ENCODE measurements around the gene CCDC171. TPM values are rescaled to one million over a fixed set of nuclear protein-coding genes. Genes with fewer than 3 reads are reported as not detected.

Gene CCDC171
- total RNA-seq, 1 experiment from 2014 or later: 2.4 TPM

- no peaks in the 10 kb centered on the region for H3K27me3 ChIP-seq (ENCODE audit: insufficient read depth, low read length)
- H4K20me1 ChIP-seq (ENCODE audit: control insufficient read depth, insufficient read depth, insufficient read length): no peaks in the 10 kb centered on the region
- no peak overlapping the region for H2BK20ac ChIP-seq (ENCODE audit: low read depth, low read length, poor library complexity, severe bottlenecking)
- no peak overlapping the region for H4K91ac ChIP-seq (ENCODE audit: insufficient read length, low read depth, low read length)
- Mint-ChIP-seq H3K27ac (peak overlapping the region; percentile 56 to 97 (median 95)), H3K4me1 (peaks cover 34 to 44% of the 10 kb centered on the region in 2 experiments), H3K27me3 (ENCODE audit: low read depth) (no peaks in the 10 kb centered on the region), H3K36me3 (ENCODE audit: insufficient read depth in 1 of 3, low read depth in 3 of 3) (peaks cover 15 to 17% (median 17%) of the 10 kb centered on the region in 3 experiments), H3K4me3 (peak overlapping the region; percentile 24 to 29; a peak in 2 of 5 replicates), H3K9me3 (peaks cover 0 to 2% of the 10 kb centered on the region in 2 experiments; a peak in 2 of 5 replicates)
- no peaks in the 10 kb centered on the region for H3K9me3 ChIP-seq (ENCODE audit: control insufficient read depth, low read depth, low read length)
- no peak overlapping the region for H3K4ac ChIP-seq (ENCODE audit: low read depth, low read length)
- H2AK5ac ChIP-seq (ENCODE audit: insufficient read length, low read length): no peak overlapping the region
- peaks cover 16% of the 10 kb centered on the region; the same call in 1 of the 2 replicates for H3K79me2 ChIP-seq (ENCODE audit: insufficient read depth, low read length)
- H3K56ac ChIP-seq (ENCODE audit: insufficient read length, low read depth, low read length): no peak overlapping the region
- H3T11ph ChIP-seq (ENCODE audit: low read length): no peak overlapping the region
- no peak overlapping the region for H3K23ac ChIP-seq (ENCODE audit: insufficient read length, low read depth, low read length)
- peak overlapping the region; percentile 49; the same call in 1 of the 2 replicates for H3K14ac ChIP-seq (ENCODE audit: insufficient read depth, low read length)
- no peak overlapping the region for H2AFZ ChIP-seq (ENCODE audit: low read length)
- H3K18ac ChIP-seq (ENCODE audit: insufficient read length, low read depth, low read length): peak overlapping the region; percentile 18
- H3K79me1 ChIP-seq (ENCODE audit: insufficient read depth, low read depth, low read length, poor library complexity, severe bottlenecking): no peaks in the 10 kb centered on the region
- H2BK15ac ChIP-seq (ENCODE audit: low read depth, low read length): no peak overlapping the region
- H3K9ac ChIP-seq (ENCODE audit: extremely low read depth, insufficient read length, low read length): no peak overlapping the region
- WGBS (ENCODE audit: extremely low coverage, insufficient read length, low lambda C conversion rate): no CpG with 5 or more reads among the region's 1 CpG
- peak; percentile 68 for TF ChIP-seq CTCF (conservative IDR thresholded peaks at IDR 0.05)
- H2BK5ac ChIP-seq (ENCODE audit: insufficient read length, low read length): no peak overlapping the region
- H3K23me2 ChIP-seq (ENCODE audit: insufficient read length, low read depth, low read length, poor library complexity, severe bottlenecking): peaks cover 10% of the 10 kb centered on the region
- no peak overlapping the region for H4K5ac ChIP-seq (ENCODE audit: insufficient read length, low read depth, low read length)
- peaks cover 2% of the 10 kb centered on the region; the same call in 1 of the 2 replicates for H3K4me1 ChIP-seq (ENCODE audit: insufficient read depth, low read length)
- peak overlapping the region; percentile 49 for H3K4me2 ChIP-seq (ENCODE audit: insufficient read depth, insufficient read length, low read length)
- peak overlapping the region; percentile 81 for H3K27ac ChIP-seq (ENCODE audit: insufficient read length, low read depth, low read length)
- no peak overlapping the region for H2BK12ac ChIP-seq (ENCODE audit: insufficient read length, low read depth, low read length)
- peak; percentile 80 for DNase-seq
- H4K8ac ChIP-seq (replicated peaks; ENCODE audit: insufficient read length, low read depth, low read length): no peak overlapping the region
- no peak overlapping the region for H2BK120ac ChIP-seq (ENCODE audit: low read depth, low read length, poor library complexity, severe bottlenecking)
Observed at GRCh38 chr9:15513335-15513734, 39.5 kb upstream of the CCDC171 start.

All from H9 (cell line).